Nephron (organoid): ENCODE measurements around the gene KRTAP19-5.
A peak's percentile ranks its signal among the peaks of the same experiment; 100 is the strongest.
"Not testable (repeated sequence)": the region's sequence is repeated elsewhere in the genome, so short reads cannot be mapped to it uniquely, and the experiment has no call there.

ENCODE experiments used
- H3K27ac Mint-ChIP-seq, 3 experiments: 2 replicates each; pipeline ENCODE4 v1.8.0; 2020; ENCODE audit warnings: mixed read lengths in 3 of 3, mild to moderate bottlenecking in 2 of 3, moderate library complexity in 1 of 3
- H3K27me3 Mint-ChIP-seq: 2 replicates; pipeline ENCODE4 v1.8.0; 2021; ENCODE audit warnings: low read depth, mild to moderate bottlenecking, moderate library complexity, mixed read lengths
- H3K36me3 Mint-ChIP-seq: 2 replicates; pipeline ENCODE4 v1.8.0; 2020; ENCODE audit warnings: low read depth, mixed read lengths
- H3K4me1 Mint-ChIP-seq: 2 replicates; pipeline ENCODE4 v1.8.0; 2020; ENCODE audit warnings: mixed read lengths
- H3K4me3 Mint-ChIP-seq, 3 experiments: 2 replicates each; pipeline ENCODE4 v1.8.0; 2020; ENCODE audit warnings: mild to moderate bottlenecking in 3 of 3, mixed read lengths in 3 of 3, moderate library complexity in 2 of 3
- H3K9me3 Mint-ChIP-seq: 2 replicates; pipeline ENCODE4 v1.8.0; 2020; ENCODE audit warnings: mixed read lengths
- TF ChIP-seq, protein P1 (sequence below), 3 experiments: fragments of 200-600 bp; sonication (generic); IDR thresholded peaks; one replicate each; pipeline ENCODE4 v1.5.0; 2021; ENCODE audit warnings: antibody characterized with exemption in 3 of 3; ENCODE audit not compliant: unreplicated experiment in 3 of 3

KRTAP19-5 gene

DNA sequence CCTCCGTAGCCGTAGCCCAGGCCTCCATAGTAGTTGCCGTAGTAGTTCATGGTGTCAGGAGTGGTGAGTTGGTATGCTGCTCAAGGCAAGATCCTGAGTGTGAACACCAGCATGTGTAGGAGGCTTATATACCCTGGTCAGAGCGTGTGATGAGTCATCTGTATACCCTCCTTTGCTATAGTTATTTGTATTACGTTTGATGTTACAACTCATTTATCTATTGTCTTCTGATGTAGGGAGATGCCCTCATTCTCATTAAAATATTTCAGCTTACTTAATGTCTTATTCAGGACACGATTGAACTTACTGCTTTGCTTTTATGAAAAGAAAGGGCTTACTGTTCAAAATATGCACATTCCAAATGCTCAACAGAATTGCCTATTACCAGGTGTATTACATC is at the start of gene KRTAP19-5:
KRTAP19-5 (minus strand) TSS at position 101 of the 400 bp plus-strand sequence; CDS start at position 50, 51 bp downstream.
- H3K9me3 Mint-ChIP-seq = peaks cover 6% of the 10 kb centered on the region
- H3K27me3 Mint-ChIP-seq = no peaks in the 10 kb centered on the region
- TF ChIP-seq, protein P1, sequence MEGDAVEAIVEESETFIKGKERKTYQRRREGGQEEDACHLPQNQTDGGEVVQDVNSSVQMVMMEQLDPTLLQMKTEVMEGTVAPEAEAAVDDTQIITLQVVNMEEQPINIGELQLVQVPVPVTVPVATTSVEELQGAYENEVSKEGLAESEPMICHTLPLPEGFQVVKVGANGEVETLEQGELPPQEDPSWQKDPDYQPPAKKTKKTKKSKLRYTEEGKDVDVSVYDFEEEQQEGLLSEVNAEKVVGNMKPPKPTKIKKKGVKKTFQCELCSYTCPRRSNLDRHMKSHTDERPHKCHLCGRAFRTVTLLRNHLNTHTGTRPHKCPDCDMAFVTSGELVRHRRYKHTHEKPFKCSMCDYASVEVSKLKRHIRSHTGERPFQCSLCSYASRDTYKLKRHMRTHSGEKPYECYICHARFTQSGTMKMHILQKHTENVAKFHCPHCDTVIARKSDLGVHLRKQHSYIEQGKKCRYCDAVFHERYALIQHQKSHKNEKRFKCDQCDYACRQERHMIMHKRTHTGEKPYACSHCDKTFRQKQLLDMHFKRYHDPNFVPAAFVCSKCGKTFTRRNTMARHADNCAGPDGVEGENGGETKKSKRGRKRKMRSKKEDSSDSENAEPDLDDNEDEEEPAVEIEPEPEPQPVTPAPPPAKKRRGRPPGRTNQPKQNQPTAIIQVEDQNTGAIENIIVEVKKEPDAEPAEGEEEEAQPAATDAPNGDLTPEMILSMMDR (IDR thresholded peaks at IDR 0.05; ENCODE audit: unreplicated experiment in 3 of 3) = no peak
- H3K36me3 Mint-ChIP-seq = no peaks in the 10 kb centered on the region
- H3K27ac Mint-ChIP-seq = no peak within 1 kb of the TSS
- no peaks in the 10 kb centered on the region for H3K4me1 Mint-ChIP-seq
- H3K4me3 Mint-ChIP-seq = no peak within 1 kb of the TSS

DNA sequence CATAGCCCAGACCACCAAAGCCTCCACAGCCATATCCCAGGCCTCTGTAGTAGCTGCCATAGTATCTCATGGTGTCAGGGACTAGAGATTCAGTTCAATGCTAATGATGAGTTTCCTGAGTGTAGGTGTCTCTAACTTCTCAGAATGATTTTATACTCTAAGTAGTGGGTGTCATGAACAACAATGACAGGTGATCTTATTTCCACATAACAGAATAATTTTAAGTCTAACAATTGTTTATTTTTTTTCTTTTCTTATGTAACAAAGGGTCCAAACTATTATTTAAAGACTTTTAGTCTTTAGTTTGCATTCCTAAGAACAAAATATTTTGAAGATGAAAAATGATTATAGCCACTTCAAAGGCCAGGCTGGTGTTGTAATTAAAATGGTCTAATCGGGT is 39.8 kb upstream of the KRTAP19-5 start, which contains the start of gene KRTAP19-6:
KRTAP19-6 (minus strand) TSS at position 101 of the 400 bp plus-strand sequence; CDS start at position 70, 31 bp downstream.
- no peaks in the 10 kb centered on the region for H3K4me1 Mint-ChIP-seq
- peaks cover 4% of the 10 kb centered on the region for H3K9me3 Mint-ChIP-seq
- H3K36me3 Mint-ChIP-seq = no peaks in the 10 kb centered on the region
- H3K4me3 Mint-ChIP-seq = no peak within 1 kb of the TSS
- H3K27me3 Mint-ChIP-seq = no peaks in the 10 kb centered on the region
- H3K27ac Mint-ChIP-seq = no peak within 1 kb of the TSS
- TF ChIP-seq, protein P1 (IDR thresholded peaks at IDR 0.05; ENCODE audit: unreplicated experiment in 3 of 3) = no peak

DNA sequence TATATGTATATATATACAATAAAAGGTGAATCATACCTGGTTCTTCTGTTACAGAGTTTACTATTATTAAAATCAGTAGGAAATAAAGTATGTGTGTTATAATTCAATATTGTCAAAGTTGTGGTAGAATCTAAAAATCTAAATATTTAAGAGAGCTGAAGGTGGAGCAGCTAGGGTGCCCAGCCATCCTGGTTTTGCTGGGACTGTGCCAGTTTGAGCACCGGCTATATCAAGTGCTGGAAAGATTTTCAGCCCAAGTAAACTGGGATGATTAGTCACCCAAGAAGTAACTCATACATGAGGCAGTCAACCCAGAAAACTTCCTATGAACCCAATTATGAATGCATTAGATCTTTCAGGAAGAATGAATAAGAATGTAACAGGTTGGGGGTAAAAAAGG is 16.9 kb upstream of the KRTAP19-5 start:
- no peak overlapping the region for H3K4me3 Mint-ChIP-seq
- no peaks in the 10 kb centered on the region for H3K9me3 Mint-ChIP-seq
- H3K27ac Mint-ChIP-seq = no peak overlapping the region
- H3K4me1 Mint-ChIP-seq = no peaks in the 10 kb centered on the region
- H3K36me3 Mint-ChIP-seq = no peaks in the 10 kb centered on the region
- TF ChIP-seq, protein P1 (IDR thresholded peaks at IDR 0.05; ENCODE audit: unreplicated experiment in 3 of 3) = no peak
- H3K27me3 Mint-ChIP-seq = no peaks in the 10 kb centered on the region

DNA sequence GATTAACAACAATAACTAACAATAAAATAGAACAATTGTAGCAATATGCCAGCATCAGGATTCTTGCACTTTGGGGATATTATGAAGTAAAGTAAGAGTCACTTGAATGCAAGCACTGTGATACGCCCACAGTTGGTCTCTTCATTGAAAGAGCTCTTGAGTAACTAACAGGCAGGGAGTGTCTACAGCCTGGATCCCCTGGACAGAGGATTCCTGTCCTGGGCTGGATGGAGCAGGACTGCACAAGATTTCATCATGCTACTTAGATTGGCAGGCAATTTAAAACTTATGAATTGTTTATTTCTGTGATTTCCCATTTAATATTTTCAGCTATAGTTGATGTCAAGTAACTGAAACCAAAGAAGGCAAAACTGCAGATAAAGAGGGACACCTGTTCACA is 13.7 kb upstream of the KRTAP19-5 start:
- TF ChIP-seq, protein P1 (IDR thresholded peaks at IDR 0.05; ENCODE audit: unreplicated experiment in 3 of 3) = no peak
- H3K4me1 Mint-ChIP-seq = no peaks in the 10 kb centered on the region
- no peaks in the 10 kb centered on the region for H3K9me3 Mint-ChIP-seq
- no peaks in the 10 kb centered on the region for H3K36me3 Mint-ChIP-seq
- no peak overlapping the region for H3K4me3 Mint-ChIP-seq
- no peaks in the 10 kb centered on the region for H3K27me3 Mint-ChIP-seq
- H3K27ac Mint-ChIP-seq = no peak overlapping the region

DNA sequence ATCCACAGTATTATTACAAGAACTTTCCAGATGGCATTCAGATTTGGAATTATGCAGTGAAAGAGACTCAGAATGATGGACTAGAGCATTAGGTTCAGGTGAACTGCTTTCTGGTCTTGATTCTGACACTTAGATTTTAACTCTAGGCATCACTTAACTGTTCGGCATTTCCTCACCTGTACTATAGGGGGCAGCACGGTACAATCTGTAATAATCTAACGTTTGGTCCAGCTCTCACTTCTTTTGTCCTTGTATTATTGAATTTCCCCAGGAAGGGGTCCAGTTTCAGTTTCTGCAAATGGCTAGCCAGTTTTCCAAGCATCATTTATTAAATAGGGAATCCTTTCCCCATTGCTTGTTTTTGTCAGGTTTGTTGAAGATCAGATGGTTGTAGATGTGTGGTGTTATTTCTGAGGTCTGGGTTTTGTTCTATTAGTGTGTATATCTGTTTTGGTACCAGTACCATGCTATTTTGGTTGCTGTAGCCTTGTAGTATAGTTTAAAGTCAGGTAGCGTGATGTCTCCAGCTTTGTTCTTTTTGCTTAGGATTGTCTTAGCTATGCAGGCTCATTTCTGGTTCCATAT is 3.8 kb upstream of the KRTAP19-5 start:
- TF ChIP-seq, protein P1 (IDR thresholded peaks at IDR 0.05; ENCODE audit: unreplicated experiment in 3 of 3) = peak in 1 of 3 experiments; percentile 29
- not testable (repeated sequence) for H3K36me3 Mint-ChIP-seq, H3K4me1 Mint-ChIP-seq, H3K4me3 Mint-ChIP-seq, H3K27ac Mint-ChIP-seq, H3K9me3 Mint-ChIP-seq, H3K27me3 Mint-ChIP-seq

DNA sequence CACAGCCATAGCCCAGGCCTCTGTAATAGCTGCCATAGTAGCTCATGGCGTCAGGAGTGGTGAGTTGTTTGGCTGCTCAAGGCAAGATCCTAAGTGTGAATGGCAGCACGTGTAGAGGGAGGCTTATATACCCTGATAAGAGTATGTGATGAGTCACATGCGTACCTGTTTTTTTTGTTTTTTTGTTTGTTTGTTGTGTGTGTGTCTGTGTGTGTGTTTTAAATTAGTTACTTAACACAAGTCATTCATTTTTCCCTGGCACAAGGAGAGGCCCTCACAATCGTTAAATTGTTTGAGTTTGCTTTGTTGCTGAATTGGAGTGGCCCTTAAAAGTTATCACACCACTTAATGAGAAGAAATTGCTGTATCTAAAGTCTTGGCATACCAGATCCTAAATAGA is 4.9 kb downstream of the KRTAP19-5 start, which contains the start of gene KRTAP19-4:
KRTAP19-4 (minus strand) TSS at position 101 of the 400 bp plus-strand sequence; CDS start at position 46, 55 bp downstream.
- Mint-ChIP-seq H3K9me3 (no peaks in the 10 kb centered on the region), H3K4me3 (no peak within 1 kb of the TSS), H3K27ac (no peak within 1 kb of the TSS), H3K4me1 (no peaks in the 10 kb centered on the region), H3K27me3 (no peaks in the 10 kb centered on the region), H3K36me3 (no peaks in the 10 kb centered on the region)
- TF ChIP-seq, protein P1 (IDR thresholded peaks at IDR 0.05; ENCODE audit: unreplicated experiment in 3 of 3) = no peak
